Measurements from ENCODE around the gene HRNR.
"Not testable (repeated sequence)": the region's sequence is repeated elsewhere in the genome, so short reads cannot be mapped to it uniquely, and the experiment has no call there.

HRNR gene

DNA sequence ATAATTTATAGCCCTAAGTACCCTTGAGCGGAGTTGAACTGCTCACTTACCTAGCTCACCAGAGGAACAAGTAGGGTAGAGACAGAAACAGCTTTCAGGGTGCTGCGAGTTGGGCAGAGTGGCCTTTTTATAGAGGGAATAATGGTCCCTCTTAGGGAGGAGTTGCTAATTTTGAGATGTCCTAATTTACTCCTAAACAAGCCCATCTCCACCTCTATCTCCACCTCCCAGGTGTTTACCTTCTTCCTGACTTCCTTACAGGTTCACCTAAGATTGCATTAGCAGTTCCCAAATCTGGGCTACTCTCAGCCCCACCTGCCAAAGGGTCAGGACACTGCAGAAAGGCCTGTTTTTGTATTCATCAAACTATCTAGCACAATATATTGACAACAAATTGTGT, at the start of gene HRNR:
Gene HRNR (minus strand): TSS at position 101 of the 400 bp plus-strand sequence. CDS start 940 bp downstream, outside the sequence.
- DNase-seq (ENCODE audit: low spot score) = no peak

DNA sequence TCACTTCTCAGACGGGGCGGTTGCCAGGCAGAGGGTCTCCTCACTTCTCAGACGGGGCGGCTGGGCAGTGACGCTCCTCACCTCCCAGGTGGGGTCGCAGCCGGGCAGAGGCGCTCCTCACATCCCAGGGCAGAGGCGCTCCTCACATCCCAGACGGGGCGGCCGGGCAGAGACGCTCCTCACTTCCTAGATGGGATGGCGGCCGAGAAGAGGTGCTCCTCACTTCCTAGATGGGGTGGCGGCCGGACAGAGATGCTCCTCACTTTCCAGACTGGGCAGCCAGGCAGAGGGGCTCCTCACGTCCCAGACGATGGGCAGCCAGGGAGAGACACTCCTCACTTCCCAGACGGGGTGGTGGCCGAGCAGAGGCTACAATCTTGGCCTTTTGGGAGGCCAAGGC, 32.4 kb upstream of the HRNR start:
- not testable (repeated sequence) for DNase-seq (ENCODE audit: low spot score)

GRCh38 chr1:152252157-152252556, 28.2 kb upstream of the HRNR start:
- DNase-seq (ENCODE audit: low spot score) = no peak

DNA sequence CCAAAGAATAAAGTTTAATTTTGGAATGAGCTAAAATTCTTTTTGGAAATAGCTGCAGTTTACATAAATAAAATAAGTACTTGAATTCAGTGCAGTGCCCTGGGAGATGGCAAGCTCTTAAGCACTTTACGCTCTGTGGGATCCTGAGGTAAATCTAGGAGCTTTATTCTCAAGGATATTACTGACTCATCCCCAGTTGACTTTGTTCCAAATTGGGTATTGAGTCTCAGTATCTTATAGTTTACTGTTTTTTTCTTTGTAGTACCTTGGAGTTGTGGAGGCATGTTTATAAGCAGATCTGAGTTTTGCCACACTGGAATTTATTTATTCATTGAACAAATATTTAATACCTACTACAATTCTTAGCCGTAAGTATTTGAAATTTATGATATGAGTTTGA, 27.4 kb upstream of the HRNR start:
- no peak for DNase-seq (ENCODE audit: low spot score)

DNA sequence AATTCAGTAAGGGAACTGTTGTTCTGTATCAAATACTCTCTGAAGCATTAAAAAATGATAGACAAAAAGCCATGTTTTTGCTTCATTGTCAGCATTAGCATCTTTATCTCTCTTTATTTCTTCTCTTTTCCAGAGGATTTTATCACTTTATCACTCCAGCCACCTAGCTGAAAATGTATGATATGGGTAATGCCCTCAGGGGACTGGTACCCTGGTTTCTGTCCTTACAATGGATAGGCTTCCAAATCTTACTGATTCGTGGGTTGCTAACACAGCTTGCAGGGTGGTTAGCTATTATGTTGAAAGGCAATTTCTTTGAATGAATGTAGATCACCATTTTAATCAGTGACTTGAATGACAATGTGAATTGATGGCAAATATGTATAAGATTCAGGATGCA, 23.3 kb upstream of the HRNR start:
- DNase-seq (ENCODE audit: low spot score) = no peak

- DNase-seq (ENCODE audit: low spot score) = no peak
Observed at GRCh38 chr1:152244576-152245273, 20.7 kb upstream of the HRNR start.

DNA sequence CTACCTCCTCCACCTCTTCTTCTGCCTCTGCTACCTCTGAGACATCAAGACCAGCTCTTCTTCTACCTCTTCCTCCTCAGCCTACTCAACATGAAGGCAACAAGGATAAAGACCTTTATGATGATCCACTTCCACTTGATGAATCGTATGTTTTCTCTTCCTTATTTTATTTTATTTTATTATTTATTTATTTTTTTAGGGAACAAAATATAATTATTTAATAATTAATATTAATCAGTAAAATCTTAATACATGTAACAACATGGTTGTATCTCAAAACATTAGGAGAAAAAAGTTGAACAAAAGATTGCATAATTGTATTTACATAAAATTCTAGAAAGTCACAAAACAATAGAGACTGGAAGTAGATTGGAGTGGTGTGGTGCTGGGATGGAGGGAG, 13.1 kb upstream of the HRNR start:
- DNase-seq (ENCODE audit: low spot score) = no peak

DNA sequence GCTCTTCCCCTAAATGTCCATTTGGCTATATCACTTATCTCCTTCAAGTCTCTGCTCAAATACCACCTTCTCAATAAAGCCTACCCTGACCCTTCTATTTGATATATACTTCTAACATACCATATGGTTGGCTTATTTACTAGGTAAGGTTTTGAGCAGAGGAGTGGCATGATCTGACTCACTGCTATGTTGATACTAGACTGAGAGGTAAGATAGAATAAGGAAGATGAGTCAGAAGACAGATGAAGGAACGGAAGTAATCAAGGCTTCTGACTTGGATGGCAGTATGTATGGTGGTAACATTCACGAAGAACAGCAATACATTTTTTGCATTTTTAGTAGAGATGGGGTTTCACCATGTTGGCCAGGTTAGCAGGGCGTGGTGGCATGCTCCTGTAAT, 4.8 kb upstream of the HRNR start:
- no peak for DNase-seq (ENCODE audit: low spot score)

- DNase-seq (ENCODE audit: low spot score) = no peak
Observed at GRCh38 chr1:152227310-152227928, 3.4 kb upstream of the HRNR start.

- no peak for DNase-seq (ENCODE audit: low spot score)
Observed at GRCh38 chr1:152225678-152226077, 1.7 kb upstream of the HRNR start.

DNA sequence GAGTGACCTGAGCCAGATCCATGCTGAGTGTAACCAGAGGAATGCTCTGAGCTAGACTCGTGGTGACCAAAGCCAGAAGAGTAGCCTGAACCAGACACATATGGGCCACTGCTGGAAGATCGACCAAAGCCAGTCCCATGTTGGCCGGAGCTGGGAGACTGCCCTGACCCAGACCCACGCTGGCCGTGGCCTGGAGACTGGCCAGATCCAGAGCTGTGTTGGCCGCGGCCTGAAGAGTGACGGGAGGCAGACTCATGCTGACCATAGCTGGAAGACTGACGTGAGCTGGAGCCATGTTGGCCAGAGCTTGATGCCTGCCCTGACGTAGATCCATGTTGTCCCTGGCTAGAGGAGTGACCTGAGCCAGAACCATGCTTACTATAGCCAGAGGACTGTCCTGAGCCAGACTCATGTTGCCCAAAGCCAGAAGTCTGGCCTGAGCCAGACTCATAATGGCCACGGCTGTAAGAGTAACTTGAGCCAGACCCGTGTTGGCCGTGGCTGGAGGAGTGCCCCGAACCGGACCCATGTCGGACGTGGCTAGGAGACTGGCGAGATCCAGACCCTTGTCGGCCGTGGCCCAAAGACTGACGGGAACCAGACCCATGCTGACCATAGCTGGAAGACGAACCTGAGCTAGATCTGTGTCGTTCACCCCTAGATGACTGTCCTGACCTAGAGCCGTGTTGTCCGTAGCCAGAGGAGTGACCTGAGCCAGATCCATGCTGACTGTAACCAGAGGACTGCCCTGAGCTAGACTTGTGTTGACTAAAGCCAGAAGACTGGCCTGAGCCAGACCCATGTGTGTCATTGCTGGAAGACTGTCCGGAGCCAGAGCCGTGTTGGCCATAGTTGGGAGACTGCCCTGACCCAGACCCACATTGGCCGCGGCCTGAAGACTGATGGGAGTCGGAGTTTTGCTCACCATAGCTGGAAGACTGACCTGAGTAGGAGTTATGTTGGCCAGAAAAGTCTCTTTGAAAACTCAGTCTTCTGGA, 3.5 kb downstream of the HRNR start:
- DNase-seq (ENCODE audit: low spot score) = no peak

DNA sequence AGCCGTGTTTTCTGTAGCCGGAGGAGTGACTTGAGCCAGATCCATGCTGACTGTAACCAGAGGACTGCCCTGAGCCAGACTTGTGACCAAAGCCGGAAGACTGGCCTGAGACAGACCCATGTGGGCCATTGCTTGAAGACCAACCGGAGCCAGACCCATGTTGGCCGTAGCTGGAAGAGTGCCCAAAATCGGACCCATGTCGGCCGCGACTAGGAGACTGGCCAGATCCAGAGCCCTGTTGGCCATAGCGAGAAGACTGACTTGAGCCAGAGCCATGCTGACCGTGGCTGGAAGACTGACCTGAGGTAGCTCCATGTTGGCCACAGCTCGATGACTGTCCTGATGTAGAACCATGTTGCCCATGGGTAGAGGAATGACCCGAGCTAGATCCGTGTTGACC, 4.6 kb downstream of the HRNR start:
- not testable (repeated sequence) for DNase-seq (ENCODE audit: low spot score)

- DNase-seq (ENCODE audit: low spot score) = no peak
Observed at GRCh38 chr1:152218762-152219436, 5.1 kb downstream of the HRNR start.

DNA sequence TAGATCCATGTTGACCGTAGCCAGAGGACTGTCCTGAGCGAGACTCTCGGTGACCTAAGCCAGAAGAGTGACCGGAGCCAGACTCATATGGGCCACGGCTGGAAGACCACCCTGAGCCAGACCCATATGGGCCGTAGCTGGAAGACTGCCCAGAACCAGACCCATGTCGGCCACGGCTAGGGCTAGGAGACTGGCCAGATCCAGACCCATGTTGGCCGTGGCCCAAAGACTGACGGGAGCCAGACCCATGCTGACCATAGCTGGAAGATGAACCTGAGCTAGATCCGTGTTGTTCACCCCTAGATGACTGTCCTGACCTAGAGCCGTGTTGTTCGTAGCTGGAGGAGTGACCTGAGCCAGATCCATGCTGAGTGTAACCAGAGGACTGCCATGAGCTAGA, 8.4 kb downstream of the HRNR start:
- not testable (repeated sequence) for DNase-seq (ENCODE audit: low spot score)

DNA sequence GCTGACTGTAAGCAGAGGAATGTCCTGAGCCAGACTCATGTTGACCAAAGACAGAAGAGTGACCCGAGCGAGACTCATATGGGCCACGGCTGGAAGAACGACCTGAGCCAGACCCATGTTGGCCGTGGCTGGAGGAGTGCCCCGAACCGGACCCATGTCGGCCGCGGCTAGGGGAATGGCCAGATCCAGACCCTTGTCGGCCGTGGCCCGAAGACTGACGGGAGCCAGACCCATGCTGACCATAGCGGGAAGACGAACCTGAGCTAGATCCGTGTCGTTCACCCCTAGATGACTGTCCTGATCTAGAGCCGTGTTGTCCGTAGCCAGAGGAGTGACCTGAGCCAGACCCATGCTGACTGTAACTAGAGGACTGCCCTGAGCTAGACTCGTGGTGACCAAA, 9.1 kb downstream of the HRNR start:
- DNase-seq (ENCODE audit: low spot score) = not testable (repeated sequence)

DNA sequence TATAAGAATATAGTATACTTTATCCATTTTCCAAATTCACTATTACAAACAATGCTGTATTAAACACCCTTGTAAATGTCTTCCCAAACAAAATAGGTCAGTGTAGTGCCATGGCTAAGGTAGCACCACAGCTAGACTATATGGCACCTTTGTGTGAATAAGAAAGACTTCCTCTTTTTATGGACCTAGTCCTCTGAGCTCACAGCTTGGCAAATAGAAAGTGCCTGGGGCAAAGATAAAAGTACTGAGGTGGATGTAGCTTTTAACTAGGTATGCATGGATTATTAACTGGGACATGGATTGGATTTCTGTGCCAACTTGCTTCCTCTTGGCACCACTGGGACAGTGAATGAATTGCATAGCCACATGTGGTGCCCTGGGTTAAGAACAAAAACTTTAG, 25.0 kb downstream of the HRNR start:
- no peak for DNase-seq (ENCODE audit: low spot score)

- DNase-seq (ENCODE audit: low spot score) = no peak
Observed at GRCh38 chr1:152197361-152197941, 26.5 kb downstream of the HRNR start.

GRCh38 chr1:152191711-152192110, 32.3 kb downstream of the HRNR start:
- no peak for DNase-seq (ENCODE audit: low spot score)

GRCh38 chr1:152191260-152191659, 32.7 kb downstream of the HRNR start:
- no peak for DNase-seq (ENCODE audit: low spot score)

- DNase-seq (ENCODE audit: low spot score) = no peak
Observed at GRCh38 chr1:152190589-152190988, 33.4 kb downstream of the HRNR start.

DNA sequence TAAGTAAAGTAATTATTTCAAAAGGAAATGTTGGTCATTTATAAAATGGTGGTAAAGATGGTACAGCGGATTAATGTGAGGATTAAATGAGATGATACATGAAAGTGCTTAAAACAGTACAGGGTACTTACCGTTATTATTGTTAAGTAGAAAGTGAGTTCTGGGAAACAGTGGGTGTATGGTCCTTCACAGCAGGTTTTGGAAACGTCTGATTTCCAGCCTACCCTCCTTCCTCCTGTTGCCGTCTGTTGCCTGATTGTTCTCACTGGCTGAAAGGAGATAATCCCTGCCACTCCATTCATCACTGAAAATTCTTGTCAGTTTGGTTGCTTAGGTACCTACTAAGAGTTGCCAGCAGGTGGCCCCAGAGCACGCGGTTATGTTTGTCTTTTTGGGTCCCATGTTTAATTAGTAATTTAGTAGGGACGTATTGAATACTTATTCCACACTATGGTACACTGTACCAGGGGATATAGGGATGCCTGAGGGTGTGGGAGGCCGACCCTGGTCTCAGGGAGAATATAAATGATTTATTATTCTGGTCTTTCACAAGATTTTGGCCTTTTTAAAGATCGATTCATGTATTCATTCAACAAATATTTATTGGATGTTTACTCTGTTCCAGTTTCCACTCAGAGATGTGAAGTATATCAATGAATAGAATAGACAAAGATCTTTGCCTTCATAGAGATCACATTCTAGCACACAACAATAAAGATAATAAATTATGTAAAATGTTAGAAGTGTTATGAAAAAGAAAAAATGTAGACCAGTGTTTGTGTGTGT, 34.1 kb downstream of the HRNR start:
- DNase-seq (ENCODE audit: low spot score) = peak; percentile 68

All from activated CD4-positive, alpha-beta T cell treated with anti-CD3 and anti-CD28 coated beads, Interleukin-2, Interleukin-4, amounts not matched to agents 100 ng/mL and 50 ng/mL, durations not matched to agents 16 hours and 8 hours (primary cell).